Mesendoderm (in vitro differentiated cells): Measurements from ENCODE around the gene CUX1.

Experiments
- DNase-seq: peaks from one replicate; pipeline ENCODE4 v3.0.0; 2013
- H2AK5ac ChIP-seq: 2 replicates; pipeline ENCODE4 v1.6.1; 2013; ENCODE audit warnings: low read length, inconsistent platforms
- H2BK120ac ChIP-seq: 2 replicates; pipeline ENCODE4 v1.6.1; 2013; ENCODE audit warnings: low read depth, mild to moderate bottlenecking, low read length, moderate library complexity, mixed read lengths
- H2BK15ac ChIP-seq: replicated peaks from 2 replicates; pipeline ENCODE4 v1.6.1; 2013; ENCODE audit warnings: low read depth, mild to moderate bottlenecking, moderate library complexity
- H2BK5ac ChIP-seq: 2 replicates; pipeline ENCODE4 v1.6.1; 2013; ENCODE audit warnings: low read length, inconsistent platforms
- H3K18ac ChIP-seq: 2 replicates; pipeline ENCODE4 v1.6.1; 2013; ENCODE audit warnings: mild to moderate bottlenecking, low read length, mixed read lengths
- H3K23ac ChIP-seq: one replicate; pipeline ENCODE4 v1.6.1; 2013; ENCODE audit warnings: low read length
- H3K27ac ChIP-seq: 2 replicates; pipeline ENCODE4 v1.5.1; 2013; ENCODE audit warnings: low read depth, mild to moderate bottlenecking, inconsistent platforms, low read length, moderate library complexity
- H3K27me3 ChIP-seq: 2 replicates; pipeline ENCODE4 v1.6.1; 2013; ENCODE audit warnings: low read length, control low read depth, mild to moderate bottlenecking, inconsistent platforms; ENCODE audit not compliant: insufficient read depth, poor library complexity
- H3K36me3 ChIP-seq: 2 replicates; pipeline ENCODE4 v1.6.1; 2013; ENCODE audit warnings: low read length, inconsistent platforms; ENCODE audit not compliant: control insufficient read depth, insufficient read depth
- H3K4ac ChIP-seq: one replicate; pipeline ENCODE4 v1.6.1; 2013; ENCODE audit warnings: low read depth, mild to moderate bottlenecking, low read length, moderate library complexity
- H3K4me1 ChIP-seq: 2 replicates; pipeline ENCODE4 v1.6.1; 2013; ENCODE audit warnings: low read depth, low read length, inconsistent platforms; ENCODE audit not compliant: control insufficient read depth
- H3K4me2 ChIP-seq: 2 replicates; pipeline ENCODE4 v1.6.1; 2013; ENCODE audit warnings: low read length
- H3K4me3 ChIP-seq: 2 replicates; pipeline ENCODE4 v1.5.1; 2013; ENCODE audit warnings: mild to moderate bottlenecking, low read length
- H3K56ac ChIP-seq: one replicate; pipeline ENCODE4 v1.6.1; 2013; ENCODE audit warnings: low read length
- H3K79me1 ChIP-seq: 2 replicates; pipeline ENCODE4 v1.6.1; 2013; ENCODE audit warnings: low read length, inconsistent platforms
- H3K79me2 ChIP-seq: 2 replicates; pipeline ENCODE4 v1.6.1; 2013; ENCODE audit warnings: mild to moderate bottlenecking, low read length; ENCODE audit not compliant: control insufficient read depth, insufficient read depth
- H3K9ac ChIP-seq: 2 replicates; pipeline ENCODE4 v1.6.1; 2013; ENCODE audit warnings: low read length, inconsistent platforms
- H4K5ac ChIP-seq: one replicate; pipeline ENCODE4 v1.6.1; 2013; ENCODE audit warnings: low read length
- H4K8ac ChIP-seq: one replicate; pipeline ENCODE4 v1.6.1; 2013; ENCODE audit warnings: low read depth, mild to moderate bottlenecking, control low read depth, low read length, moderate library complexity
- WGBS: extraction: QIAGEN DNeasy Blood & Tissue Kit; methylation state at CpG from one replicate; pipeline ENCODE4 v1.1.7; 2013; ENCODE audit warnings: low lambda C conversion rate, missing lambda C conversion rate; ENCODE audit not compliant: insufficient coverage; ENCODE audit errors: extremely low coverage; 5-methylcytosine and 5-hydroxymethylcytosine counted together

The CUX1 gene

DNA sequence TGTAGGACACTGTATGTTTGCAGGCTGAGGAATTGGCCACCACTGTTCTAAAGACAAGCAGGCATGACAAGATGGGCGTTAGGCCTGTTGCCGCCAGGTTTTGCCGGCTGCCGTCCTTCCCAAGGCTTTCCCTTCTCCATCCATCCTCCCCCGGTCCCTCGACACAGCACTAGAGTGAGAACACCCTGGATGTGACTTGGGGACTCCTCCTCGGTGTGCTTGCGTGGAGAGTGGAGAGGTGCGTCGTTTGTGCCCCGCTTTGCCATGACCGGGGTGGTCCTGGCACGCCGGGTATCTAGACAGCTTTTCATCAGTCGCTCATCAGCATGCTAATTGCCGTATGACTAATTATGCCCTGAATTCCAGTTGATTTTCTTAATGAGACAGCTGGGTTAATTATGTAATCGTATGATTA lies 262.6 kb downstream of the CUX1 start:
- Histone ChIP-seq H2BK15ac (no peak overlapping the region), H4K8ac (no peak overlapping the region), H3K4me3 (no peak overlapping the region), H2BK120ac (no peak overlapping the region), H2AK5ac (no peak overlapping the region), H3K23ac (no peak overlapping the region), H3K79me2 (no peaks in the 10 kb centered on the region), H3K27me3 (no peaks in the 10 kb centered on the region), H3K18ac (no peak overlapping the region), H3K79me1 (peaks cover 7% of the 10 kb centered on the region), H3K4me1 (no peaks in the 10 kb centered on the region), H3K4ac (no peak overlapping the region), H2BK5ac (no peak overlapping the region), H3K9ac (no peak overlapping the region), H3K27ac (no peak overlapping the region), H3K56ac (no peak overlapping the region), H3K36me3 (peaks cover 1% of the 10 kb centered on the region), H3K4me2 (no peak overlapping the region), H4K5ac (no peak overlapping the region)
- DNase-seq = no peak
- no CpG with 5 or more reads among the region's 17 CpGs for WGBS

- no peak overlapping the region for H2BK5ac ChIP-seq
- WGBS = no CpG with 5 or more reads among the region's 24 CpGs
- no peak overlapping the region for H2BK120ac ChIP-seq
- no peaks in the 10 kb centered on the region for H3K4me1 ChIP-seq
- H3K79me1 ChIP-seq = peaks cover 5% of the 10 kb centered on the region
- no peak overlapping the region for H3K4ac ChIP-seq
- H2AK5ac ChIP-seq = no peak overlapping the region
- no peak overlapping the region for H4K5ac ChIP-seq
- no peak overlapping the region for H3K18ac ChIP-seq
- H3K4me3 ChIP-seq = no peak overlapping the region
- no peak overlapping the region for H3K23ac ChIP-seq
- no peak for DNase-seq
- H3K9ac ChIP-seq = no peak overlapping the region
- H4K8ac ChIP-seq = no peak overlapping the region
- H3K27me3 ChIP-seq = no peaks in the 10 kb centered on the region
- no peaks in the 10 kb centered on the region for H3K79me2 ChIP-seq
- no peak overlapping the region for H2BK15ac ChIP-seq
- no peak overlapping the region for H3K56ac ChIP-seq
- peaks cover 1% of the 10 kb centered on the region for H3K36me3 ChIP-seq
- H3K4me2 ChIP-seq = no peak overlapping the region
- no peak overlapping the region for H3K27ac ChIP-seq
These were observed 263.2 kb downstream of the CUX1 start for GRCh38 chr7:102080434-102081243.

DNA sequence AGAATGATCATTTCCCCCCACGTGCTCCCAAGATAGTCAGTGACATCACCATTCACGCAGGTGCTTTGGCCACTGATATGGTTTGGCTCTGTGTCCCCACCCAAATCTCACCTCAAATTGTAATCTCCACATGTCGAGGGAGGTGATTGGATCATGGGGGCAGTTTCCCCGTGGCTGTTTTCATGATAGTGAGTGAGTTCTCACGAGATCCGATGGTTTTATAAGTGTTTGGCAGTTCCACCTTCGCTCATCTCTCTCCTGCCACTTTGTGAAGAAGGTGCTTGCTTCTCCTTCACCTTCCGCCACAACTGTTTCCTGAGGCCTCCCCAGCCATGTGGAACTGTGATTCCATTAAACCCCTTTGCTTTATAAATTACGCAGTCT lies 263.8 kb downstream of the CUX1 start:
- H3K4me2 ChIP-seq = no peak overlapping the region
- peaks cover 1% of the 10 kb centered on the region for H3K36me3 ChIP-seq
- H3K27ac ChIP-seq = no peak overlapping the region
- no peak overlapping the region for H4K5ac ChIP-seq
- no peak overlapping the region for H4K8ac ChIP-seq
- H2AK5ac ChIP-seq = no peak overlapping the region
- peaks cover 5% of the 10 kb centered on the region for H3K79me1 ChIP-seq
- no peak overlapping the region for H3K4me3 ChIP-seq
- no peak overlapping the region for H3K56ac ChIP-seq
- H3K79me2 ChIP-seq = no peaks in the 10 kb centered on the region
- H3K4ac ChIP-seq = no peak overlapping the region
- no peak overlapping the region for H2BK5ac ChIP-seq
- no peak overlapping the region for H2BK15ac ChIP-seq
- H2BK120ac ChIP-seq = no peak overlapping the region
- H3K9ac ChIP-seq = no peak overlapping the region
- no peaks in the 10 kb centered on the region for H3K27me3 ChIP-seq
- WGBS = no CpG with 5 or more reads among the region's 9 CpGs
- DNase-seq = no peak
- H3K4me1 ChIP-seq = no peaks in the 10 kb centered on the region
- H3K18ac ChIP-seq = no peak overlapping the region
- no peak overlapping the region for H3K23ac ChIP-seq

- H3K23ac ChIP-seq = no peak overlapping the region
- H3K4me2 ChIP-seq = no peak overlapping the region
- peaks cover 5% of the 10 kb centered on the region for H3K79me1 ChIP-seq
- no peak overlapping the region for H3K9ac ChIP-seq
- no peaks in the 10 kb centered on the region for H3K27me3 ChIP-seq
- H3K56ac ChIP-seq = no peak overlapping the region
- no peak overlapping the region for H3K18ac ChIP-seq
- H2BK5ac ChIP-seq = no peak overlapping the region
- WGBS = no CpG with 5 or more reads among the region's 5 CpGs
- no peak overlapping the region for H3K27ac ChIP-seq
- H2BK15ac ChIP-seq = no peak overlapping the region
- H3K4ac ChIP-seq = no peak overlapping the region
- DNase-seq = no peak
- H2AK5ac ChIP-seq = no peak overlapping the region
- H3K4me3 ChIP-seq = no peak overlapping the region
- H2BK120ac ChIP-seq = no peak overlapping the region
- H4K8ac ChIP-seq = no peak overlapping the region
- no peak overlapping the region for H4K5ac ChIP-seq
- H3K79me2 ChIP-seq = no peaks in the 10 kb centered on the region
- no peaks in the 10 kb centered on the region for H3K4me1 ChIP-seq
- H3K36me3 ChIP-seq = peaks cover 1% of the 10 kb centered on the region
These were observed 265.4 kb downstream of the CUX1 start for GRCh38 chr7:102082693-102083368.

DNA sequence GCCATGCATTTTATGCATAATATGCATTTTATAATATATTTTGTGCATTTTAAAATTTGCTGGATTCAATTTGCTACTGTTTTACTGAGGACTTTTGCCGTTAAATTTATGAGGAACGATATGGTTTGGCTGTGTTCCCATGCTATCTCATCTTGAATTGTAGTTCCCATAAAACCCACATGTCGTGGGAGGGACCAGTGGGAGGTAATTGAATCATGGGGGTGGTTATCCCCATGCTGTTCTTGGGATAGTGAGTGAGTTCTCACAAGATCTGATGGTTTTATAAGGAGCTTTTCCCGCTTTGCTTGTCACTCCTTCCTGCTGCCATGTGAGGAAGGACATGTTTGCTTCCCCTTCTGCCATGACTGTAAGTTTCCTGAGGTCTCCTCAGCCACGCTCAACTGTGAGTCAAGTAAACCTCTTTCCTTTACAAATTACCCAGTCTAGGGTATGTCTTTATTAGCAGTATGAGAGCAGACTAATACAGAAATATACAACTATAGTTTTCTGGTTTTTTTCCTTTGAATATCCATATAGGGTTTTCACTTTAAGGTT lies 267.9 kb downstream of the CUX1 start:
- Histone ChIP-seq H4K5ac (no peak overlapping the region), H3K9ac (no peak overlapping the region), H3K4me2 (no peak overlapping the region), H2AK5ac (no peak overlapping the region), H3K4ac (no peak overlapping the region), H3K27me3 (no peaks in the 10 kb centered on the region), H2BK120ac (no peak overlapping the region), H3K23ac (no peak overlapping the region), H3K18ac (no peak overlapping the region), H3K4me3 (no peak overlapping the region), H3K4me1 (no peaks in the 10 kb centered on the region), H3K79me2 (no peaks in the 10 kb centered on the region), H3K27ac (no peak overlapping the region), H3K56ac (no peak overlapping the region), H3K79me1 (peaks cover 7% of the 10 kb centered on the region), H3K36me3 (peaks cover 1% of the 10 kb centered on the region), H2BK15ac (no peak overlapping the region), H2BK5ac (no peak overlapping the region), H4K8ac (no peak overlapping the region)
- no peak for DNase-seq
- no CpG with 5 or more reads among the region's 5 CpGs for WGBS
